Nucleus accumbens (tissue), 56 donors: ENCODE measurements around the gene PYGO2.
A peak's percentile ranks its signal among the peaks of the same experiment; 100 is the strongest.

Source experiments
- DNase-seq, 56 donors: peaks; one replicate each; lab custom pipeline; 2025; lab: John Stamatoyannopoulos, UW

PYGO2 gene

GRCh38 chr1:154967331-154967950 lies 5.9 kb upstream of the PYGO2 start:
- DNase-seq, result no peak

DNA sequence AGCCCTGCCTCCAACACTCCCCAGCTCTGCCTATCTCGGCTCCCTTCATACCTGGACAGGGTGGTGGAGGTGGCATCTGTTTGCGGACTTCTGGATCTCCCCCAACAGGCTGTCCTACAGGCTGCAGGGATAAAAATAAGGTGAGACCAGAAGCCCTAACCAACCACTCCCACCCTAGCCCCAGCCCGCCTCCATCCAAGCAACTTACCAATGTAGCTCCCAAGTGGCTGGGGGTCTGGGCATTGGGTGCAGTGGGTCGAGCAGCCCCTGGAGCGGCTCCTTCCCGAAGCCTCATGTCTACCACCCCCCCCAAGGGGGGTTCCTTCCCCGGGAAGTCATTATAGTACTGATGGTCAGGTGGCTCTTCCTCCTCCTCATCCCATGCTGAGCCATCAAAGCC lies 4.5 kb upstream of the PYGO2 start:
- no peak for DNase-seq

GRCh38 chr1:154964359-154964758 lies 2.8 kb upstream of the PYGO2 start:
- DNase-seq, result no peak

DNA sequence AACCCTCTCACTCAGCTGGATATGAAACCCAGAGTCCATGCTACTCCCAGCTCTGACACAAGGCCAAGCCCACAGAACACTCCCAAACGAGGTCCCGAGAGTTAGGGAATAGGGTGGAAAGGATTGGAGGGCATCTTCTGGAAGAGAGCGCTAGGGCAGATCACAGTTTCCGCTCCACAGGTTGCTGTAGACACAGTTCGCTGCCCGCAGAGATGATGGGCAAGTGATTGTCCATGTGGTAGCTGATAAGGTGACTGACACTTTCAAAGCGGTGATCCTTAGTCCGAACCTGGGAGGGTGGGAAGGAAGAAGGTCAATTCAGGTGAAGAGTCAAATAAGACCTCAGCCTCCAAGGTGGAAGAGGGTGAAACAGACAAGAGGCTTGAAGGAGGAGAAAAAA lies 2.1 kb upstream of the PYGO2 start:
- DNase-seq, result no peak

GRCh38 chr1:154962795-154963330 lies 1.3 kb upstream of the PYGO2 start:
- no peak for DNase-seq

- peak in 5 of 56 donors; percentile 24 to 56 (median 45) for DNase-seq
These were observed 671 bp upstream of the PYGO2 start for GRCh38 chr1:154962156-154962749.

- DNase-seq, result no peak
These were observed 991 bp downstream of the PYGO2 start for GRCh38 chr1:154960446-154961136.

DNA sequence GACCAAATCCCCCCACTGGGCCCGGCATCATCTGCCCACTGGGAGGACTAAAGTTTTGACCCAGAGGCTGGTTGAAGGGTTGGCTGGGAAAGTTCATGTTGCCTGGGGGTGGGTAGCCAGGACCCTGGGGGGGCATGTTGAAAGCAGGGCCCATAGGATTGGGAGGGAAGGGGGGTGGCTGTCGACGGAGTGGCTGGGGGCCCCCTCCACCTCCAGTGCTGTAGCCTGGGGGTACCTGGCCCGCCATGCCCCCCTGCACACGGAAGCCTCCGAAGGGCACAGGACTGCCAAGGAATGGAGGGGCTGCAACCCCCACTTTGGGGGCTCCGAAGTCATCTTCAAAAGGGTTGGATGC lies 2.2 kb downstream of the PYGO2 start:
- no peak for DNase-seq

GRCh38 chr1:154958681-154959425 lies 2.7 kb downstream of the PYGO2 start:
- no peak for DNase-seq

GRCh38 chr1:154958036-154958435 lies 3.5 kb downstream of the PYGO2 start:
- no peak for DNase-seq

DNA sequence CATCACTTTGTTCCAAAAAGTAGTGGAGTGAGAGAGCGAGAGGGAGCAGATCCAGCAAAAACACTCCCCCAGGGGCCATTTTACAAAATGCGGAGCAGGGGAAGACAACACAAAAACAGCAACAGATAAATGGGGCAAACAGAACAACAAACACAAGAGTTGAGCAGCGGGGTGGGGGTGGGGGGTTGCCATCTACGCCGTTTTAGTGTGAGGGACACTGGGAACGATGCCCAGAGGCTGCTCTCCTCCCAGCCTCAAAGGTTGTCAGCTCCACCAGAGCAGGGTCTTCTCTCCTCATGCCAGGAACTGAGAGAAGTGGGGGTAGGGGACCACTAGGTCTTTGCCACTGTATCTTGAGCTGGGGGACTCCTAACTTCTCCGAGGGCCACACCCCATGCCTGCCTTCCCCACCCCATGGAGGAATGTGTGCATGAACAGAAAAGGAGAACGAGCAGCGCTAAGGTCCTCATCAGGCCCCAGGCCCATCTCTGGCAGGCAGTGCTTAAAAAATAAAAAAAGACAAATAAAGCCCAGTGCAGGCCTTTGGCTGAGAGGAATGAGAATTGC lies 4.4 kb downstream of the PYGO2 start:
- peak in 6 of 56 donors; percentile 12 to 44 (median 22) for DNase-seq

- peak in 27 of 56 donors; percentile 7 to 70 (median 34) for DNase-seq
These were observed 5.0 kb downstream of the PYGO2 start for GRCh38 chr1:154956544-154956941.

DNA sequence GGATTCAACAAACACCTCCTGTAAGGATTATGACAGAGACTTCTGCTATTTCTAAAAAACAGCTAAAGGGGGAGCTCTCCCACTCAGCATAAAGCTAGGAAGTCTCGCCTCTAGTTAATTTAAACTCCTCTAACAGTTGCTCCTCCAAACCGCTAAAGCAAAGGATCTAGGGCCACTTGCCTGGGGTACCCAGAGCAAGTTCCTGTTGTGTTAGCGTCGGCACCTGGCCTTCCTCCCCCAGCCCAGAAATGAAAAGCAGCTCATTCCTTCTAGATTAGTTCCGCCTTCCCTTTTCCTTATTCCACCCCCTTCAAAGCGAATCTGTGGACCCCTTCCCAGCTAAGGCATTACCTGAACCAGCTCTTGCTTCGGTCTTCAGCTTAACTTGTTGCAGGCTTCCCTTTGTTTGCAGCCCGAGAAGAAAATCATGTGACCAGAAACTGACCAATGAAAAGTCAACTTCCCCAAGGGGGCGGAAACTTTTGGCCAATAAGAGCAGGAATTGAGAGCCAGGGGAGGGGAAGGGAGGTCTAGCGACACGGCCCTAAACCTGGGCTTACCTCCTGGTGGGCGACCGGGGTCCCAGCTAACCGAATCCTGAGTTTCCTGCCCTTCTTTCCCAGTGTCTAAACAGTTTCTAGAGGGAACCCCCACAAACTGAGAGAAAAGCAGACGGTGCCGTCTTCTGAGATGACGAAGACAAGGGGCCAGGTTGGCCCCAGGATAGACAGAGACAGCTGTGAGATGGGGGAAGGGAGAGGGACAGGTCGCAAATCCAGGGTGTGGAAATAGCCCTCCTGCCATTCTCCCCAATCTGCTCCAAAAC lies 5.7 kb downstream of the PYGO2 start, which contains the start of gene PBXIP1:
TSS of gene PBXIP1 (minus strand) at position 382 of the 826 bp plus-strand sequence. CDS start 2,378 bp downstream, outside the sequence.
- DNase-seq, result peak in 51 of 56 donors; percentile 37 to 92 (median 73)

DNA sequence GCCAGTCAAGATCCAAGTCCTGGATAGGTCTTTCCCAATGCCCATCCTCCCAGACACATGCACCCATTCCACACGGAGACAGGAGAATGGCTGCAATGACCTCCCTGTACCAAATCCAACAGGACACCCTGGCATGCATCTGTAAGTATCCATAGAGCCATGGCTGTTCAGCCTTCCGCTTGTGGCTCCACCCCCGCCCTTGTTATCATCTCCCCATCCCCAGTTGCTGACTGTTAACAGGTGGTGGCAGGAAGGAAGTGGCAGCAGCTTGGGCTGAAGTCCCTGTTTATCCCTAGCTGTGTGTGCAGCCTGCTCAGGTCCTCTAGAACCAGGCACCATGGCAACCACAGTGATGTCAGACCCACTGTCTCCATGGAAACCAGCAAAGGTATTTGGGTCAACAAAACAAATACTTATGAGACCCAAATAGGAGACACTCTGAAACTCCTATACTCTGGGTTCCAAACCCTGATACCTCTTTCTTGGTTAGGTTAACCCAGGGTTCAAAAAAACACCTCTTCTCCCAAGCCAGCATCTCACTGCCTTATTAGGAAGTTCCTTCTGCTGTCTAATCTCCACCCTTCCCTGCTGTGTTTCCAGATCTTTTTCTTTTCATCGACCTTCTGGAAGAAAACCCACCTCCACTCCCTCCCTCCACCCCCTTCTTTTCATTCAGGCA lies 6.4 kb downstream of the PYGO2 start:
- peak in 41 of 56 donors; percentile 13 to 87 (median 55) for DNase-seq

DNA sequence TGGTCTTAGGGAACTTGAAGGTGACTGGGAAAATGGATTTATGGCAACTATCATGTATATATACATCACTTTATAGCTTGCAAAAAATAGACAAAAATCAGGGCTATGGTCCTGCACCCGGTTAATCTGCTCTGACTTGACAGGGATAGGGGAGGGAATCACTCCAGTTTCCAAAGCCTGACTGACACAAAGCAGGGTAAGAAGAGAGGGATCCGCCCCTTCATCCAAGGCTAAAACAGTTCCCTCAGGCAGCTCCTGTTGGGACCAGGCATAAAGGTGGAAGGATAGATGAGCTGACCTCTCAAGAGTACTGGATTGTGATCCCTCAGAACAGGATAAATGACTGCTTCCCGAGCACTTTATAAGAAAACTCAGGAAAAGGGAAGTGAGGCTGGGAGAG lies 7.0 kb downstream of the PYGO2 start:
- DNase-seq, result no peak

- DNase-seq, result peak in 15 of 56 donors; percentile 8 to 47 (median 19)
These were observed 8.0 kb downstream of the PYGO2 start for GRCh38 chr1:154953611-154954038.

GRCh38 chr1:154952664-154953063 lies 8.9 kb downstream of the PYGO2 start:
- DNase-seq, result no peak

DNA sequence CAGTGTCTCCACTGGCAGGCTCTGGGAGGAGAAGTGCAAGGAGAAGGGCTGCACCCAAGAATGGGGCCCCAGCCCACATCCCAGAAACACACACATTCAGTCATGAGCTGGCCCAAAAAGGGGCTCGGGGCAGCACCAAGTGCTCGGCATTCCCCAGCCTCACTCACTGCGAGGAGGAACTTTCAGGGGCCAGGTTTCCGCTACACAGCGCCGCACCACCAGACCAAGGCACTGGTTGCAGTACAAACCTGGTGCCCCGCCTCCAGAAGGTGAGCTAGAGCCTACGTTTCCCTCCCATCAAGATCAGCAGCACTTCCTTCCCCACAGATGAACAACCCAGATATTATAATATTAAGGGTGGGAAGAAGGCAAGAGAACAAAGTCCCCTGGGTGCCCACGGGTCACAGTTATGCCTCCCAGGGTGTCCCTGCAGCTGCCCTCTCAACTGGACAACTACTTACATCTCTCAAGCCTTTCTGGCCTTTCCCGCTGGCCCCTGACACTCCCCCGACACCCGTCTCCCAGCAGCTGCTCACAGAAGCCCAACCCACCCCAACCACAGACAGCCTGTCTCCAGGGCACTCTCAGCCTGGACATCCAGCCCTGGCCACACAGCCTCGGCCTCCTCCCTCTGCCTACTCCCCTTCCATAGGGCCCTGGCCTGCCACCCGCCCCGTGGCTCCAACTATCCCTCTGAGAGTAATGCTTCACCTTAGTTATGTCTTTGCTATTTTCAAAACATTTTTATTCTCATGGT lies 9.5 kb downstream of the PYGO2 start:
- no peak for DNase-seq
